CD4-positive, alpha-beta T cell (primary cell): ENCODE data around the gene CFAP97D1. TPM values are rescaled to one million over a fixed set of nuclear protein-coding genes. Genes with fewer than 3 reads are reported as not detected.

ENCODE experiments used
- ATAC-seq: fragments of 200-7000 bp; cut with Tn5 transposase; one replicate; pipeline ENCODE4 v1.10.0; 2022; ENCODE audit warnings: mild to moderate bottlenecking; ENCODE audit not compliant: poor library complexity
- CTCF ChIA-PET: fragments of 350-600 bp; sonication (Branson Sonifier 250); formaldehyde crosslinking; loops from one replicate; lab custom pipeline; 2021; ENCODE audit warnings: antibody characterized with exemption, inconsistent platforms; lab: Charles Lee
- POLR2A ChIA-PET: fragments of 350-600 bp; sonication (Branson Sonifier 250); formaldehyde crosslinking; loops from one replicate; lab custom pipeline; 2021; ENCODE audit warnings: antibody characterized with exemption, inconsistent platforms; lab: Charles Lee
- DNase-seq, 14 experiments: peaks; one replicate each; pipeline ENCODE4 v3.0.0-alpha.2; 2013 to 2020; ENCODE audit warnings: mixed read lengths in 2 of 14
- H3K27ac ChIP-seq, 2 donors: one replicate each; pipeline versions ENCODE4 v1.5.1 to v1.7.0; 2013; ENCODE audit warnings: low read length in 2 of 2, low read depth in 1 of 2, mild to moderate bottlenecking in 1 of 2
- H3K27me3 ChIP-seq, 2 experiments: 1 replicate in 1 of 2; 2 replicates in 1 of 2; pipeline versions ENCODE4 v1.6.1 to v1.7.0; 2013; ENCODE audit warnings: low read length in 2 of 2, control low read depth in 1 of 2, mild to moderate bottlenecking in 1 of 2, moderate library complexity in 1 of 2; ENCODE audit not compliant: insufficient read depth in 2 of 2, control insufficient read depth in 1 of 2
- H3K36me3 ChIP-seq: one replicate; pipeline ENCODE4 v1.6.1; 2013; ENCODE audit warnings: low read length, control low read depth; ENCODE audit not compliant: insufficient read depth
- H3K4me1 ChIP-seq: one replicate; pipeline ENCODE4 v1.6.1; 2013; ENCODE audit warnings: low read length, control low read depth; ENCODE audit not compliant: insufficient read depth
- H3K4me3 ChIP-seq: one replicate; pipeline ENCODE4 v1.5.1; 2013; ENCODE audit warnings: mild to moderate bottlenecking, low read length, moderate library complexity
- H3K9me3 ChIP-seq, 2 experiments: 1 replicate in 1 of 2; 2 replicates in 1 of 2; pipeline versions ENCODE4 v1.6.1 to v1.7.0; 2013; ENCODE audit warnings: low read length in 2 of 2, mild to moderate bottlenecking in 2 of 2, control low read depth in 1 of 2, moderate library complexity in 1 of 2; ENCODE audit not compliant: control insufficient read depth in 1 of 2, insufficient read depth in 1 of 2
- H3K27ac Mint-ChIP-seq: one replicate; pipeline ENCODE4 v1.8.0; 2020; ENCODE audit warnings: mixed read lengths
- H3K27me3 Mint-ChIP-seq: one replicate; pipeline ENCODE4 v1.8.0; 2021; ENCODE audit warnings: mixed read lengths
- H3K36me3 Mint-ChIP-seq: one replicate; pipeline ENCODE4 v1.8.0; 2021; ENCODE audit warnings: low read depth, mixed read lengths
- H3K4me1 Mint-ChIP-seq: one replicate; pipeline ENCODE4 v1.8.0; 2021; ENCODE audit warnings: low read depth, mixed read lengths
- H3K4me3 Mint-ChIP-seq: one replicate; pipeline ENCODE4 v1.8.0; 2020; ENCODE audit warnings: mild to moderate bottlenecking, mixed read lengths
- H3K9me3 Mint-ChIP-seq: one replicate; pipeline ENCODE4 v1.8.0; 2020; ENCODE audit warnings: mixed read lengths
- CTCF ChIP-seq: fragments of 200-600 bp; IDR thresholded peaks from one replicate; pipeline ENCODE4 v1.8.0; 2022; ENCODE audit warnings: antibody characterized with exemption, mild to moderate bottlenecking
- intact Hi-C, 2 experiments: fragments of 100-400 bp; cut with DNase I in 1 of 2; cut with micrococcal nuclease in 1 of 2; formaldehyde crosslinking; loops; one replicate each; pipeline versions ENCODE4 v1.15.1 to v1.9.0; 2023 to 2025; cut with DNase I, micrococcal nuclease
- total RNA-seq, 174 experiments: library from RNA in 2 of 174; stranded (reverse) in 2 of 174; gene quantifications; one replicate each; pipeline ENCODE4 v1.2.3 and lab custom pipeline; 2021 to 2026

CFAP97D1 gene
- total RNA-seq, 2 experiments from 2014 or later = not detected

GRCh38 chr17:43740541-43740940 lies 39.7 kb upstream of the CFAP97D1 start:
- Histone ChIP-seq H3K4me3 (no peak overlapping the region), H3K4me1 (no peaks in the 10 kb centered on the region), H3K36me3 (no peaks in the 10 kb centered on the region), H3K9me3 (no peaks in the 10 kb centered on the region), H3K27ac (no peak overlapping the region), H3K27me3 (peaks cover 4 to 8% of the 10 kb centered on the region in 2 experiments)
- Mint-ChIP-seq H3K4me3 (no peak overlapping the region), H3K9me3 (no peaks in the 10 kb centered on the region), H3K4me1 (no peaks in the 10 kb centered on the region), H3K27ac (no peak overlapping the region), H3K27me3 (peaks cover 46% of the 10 kb centered on the region), H3K36me3 (no peaks in the 10 kb centered on the region)
- intact Hi-C loops = no loop called here
- TF ChIP-seq CTCF = no peak
- ChIA-PET POLR2A (no interaction called here), CTCF (no interaction called here)
- DNase-seq (no peak), ATAC-seq (no peak)

GRCh38 chr17:43741636-43742035 lies 38.6 kb upstream of the CFAP97D1 start:
- peaks cover 52% of the 10 kb centered on the region for H3K27me3 Mint-ChIP-seq
- Histone ChIP-seq H3K27ac (no peak overlapping the region), H3K36me3 (no peaks in the 10 kb centered on the region), H3K4me1 (no peaks in the 10 kb centered on the region), H3K9me3 (no peaks in the 10 kb centered on the region), H3K4me3 (no peak overlapping the region), H3K27me3 (peaks cover 4 to 10% of the 10 kb centered on the region in 2 experiments)
- DNase-seq = no peak
- no peaks in the 10 kb centered on the region for H3K4me1 Mint-ChIP-seq
- H3K4me3 Mint-ChIP-seq = no peak overlapping the region
- H3K36me3 Mint-ChIP-seq = no peaks in the 10 kb centered on the region
- no peak overlapping the region for H3K27ac Mint-ChIP-seq
- no peak for TF ChIP-seq CTCF
- H3K9me3 Mint-ChIP-seq = no peaks in the 10 kb centered on the region
- CTCF ChIA-PET = interaction anchor here (1.0 kb wide), 1 partner anchor 18 kb away, joined by 3 read pairs; no protein-coding TSS in a partner anchor
- ATAC-seq = no peak
- intact Hi-C loops = no loop called here
- POLR2A ChIA-PET = no interaction called here

- H3K36me3 ChIP-seq = no peaks in the 10 kb centered on the region
- no peak overlapping the region for H3K4me3 Mint-ChIP-seq
- no peak for TF ChIP-seq CTCF
- no peak for ATAC-seq
- intact Hi-C loops = no loop called here
- H3K27ac ChIP-seq = no peak overlapping the region
- no peak overlapping the region for H3K4me3 ChIP-seq
- H3K27ac Mint-ChIP-seq = no peak overlapping the region
- no peaks in the 10 kb centered on the region for H3K9me3 ChIP-seq
- H3K4me1 Mint-ChIP-seq = no peaks in the 10 kb centered on the region
- ChIA-PET CTCF (interaction anchor here (0.6 kb wide), 1 partner anchor 175 kb away, joined by 3 read pairs; no protein-coding TSS in a partner anchor), POLR2A (no interaction called here)
- no peaks in the 10 kb centered on the region for H3K4me1 ChIP-seq
- H3K9me3 Mint-ChIP-seq = no peaks in the 10 kb centered on the region
- H3K36me3 Mint-ChIP-seq = no peaks in the 10 kb centered on the region
- peaks cover 4 to 10% of the 10 kb centered on the region in 2 experiments for H3K27me3 ChIP-seq
- no peak for DNase-seq
- H3K27me3 Mint-ChIP-seq = peaks cover 54% of the 10 kb centered on the region
These were observed 34.7 kb upstream of the CFAP97D1 start for GRCh38 chr17:43745541-43745940.
